Fibroblast of villous mesenchyme (primary cell): ENCODE data around the gene TJP2. TPM values are rescaled to one million over a fixed set of nuclear protein-coding genes. Genes with fewer than 3 reads are reported as not detected.

Experiments used
- DNase-seq: peaks from one replicate; pipeline ENCODE4 v3.0.0-alpha.2; 2010; ENCODE audit warnings: low read depth
- H3K4me3 ChIP-seq: 2 replicates; pipeline ENCODE4 v1.5.1; 2011; ENCODE audit warnings: low read depth, mild to moderate bottlenecking, low read length
- total RNA-seq: library from RNA; depleted of rRNA; stranded (reverse); fragments of >200 nt; gene quantifications from 2 replicates; pipeline ENCODE4 v1.2.3, GENCODE V29; 2012
- TF ChIP-seq, protein P1 (sequence below): IDR thresholded peaks from 2 replicates; pipeline ENCODE4 v1.5.1; 2012; ENCODE audit warnings: low read depth, mild to moderate bottlenecking, low read length; ENCODE audit not compliant: insufficient read depth

TJP2 gene
- total RNA-seq, 1 donor = 18.1 TPM

DNA sequence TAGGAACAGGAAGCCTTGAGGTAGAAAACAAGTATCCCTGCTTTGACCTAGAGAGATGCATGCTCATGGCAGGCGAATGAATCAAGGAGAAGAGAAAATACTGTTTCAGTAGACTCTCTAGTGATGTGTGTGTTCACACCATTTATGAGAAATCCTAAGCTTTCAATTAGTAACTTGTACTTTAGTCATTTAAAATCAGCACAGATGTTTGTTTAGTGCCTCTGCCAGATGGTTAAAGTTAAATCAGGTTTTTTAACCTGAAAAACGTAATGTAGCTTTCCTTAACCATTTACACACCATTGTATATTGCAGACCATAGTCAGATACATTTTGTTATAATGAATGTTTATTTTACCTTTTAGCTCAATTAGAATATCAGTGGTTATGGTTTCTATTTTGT, 5.0 kb downstream of the TJP2 start:
- TF ChIP-seq, protein P1, sequence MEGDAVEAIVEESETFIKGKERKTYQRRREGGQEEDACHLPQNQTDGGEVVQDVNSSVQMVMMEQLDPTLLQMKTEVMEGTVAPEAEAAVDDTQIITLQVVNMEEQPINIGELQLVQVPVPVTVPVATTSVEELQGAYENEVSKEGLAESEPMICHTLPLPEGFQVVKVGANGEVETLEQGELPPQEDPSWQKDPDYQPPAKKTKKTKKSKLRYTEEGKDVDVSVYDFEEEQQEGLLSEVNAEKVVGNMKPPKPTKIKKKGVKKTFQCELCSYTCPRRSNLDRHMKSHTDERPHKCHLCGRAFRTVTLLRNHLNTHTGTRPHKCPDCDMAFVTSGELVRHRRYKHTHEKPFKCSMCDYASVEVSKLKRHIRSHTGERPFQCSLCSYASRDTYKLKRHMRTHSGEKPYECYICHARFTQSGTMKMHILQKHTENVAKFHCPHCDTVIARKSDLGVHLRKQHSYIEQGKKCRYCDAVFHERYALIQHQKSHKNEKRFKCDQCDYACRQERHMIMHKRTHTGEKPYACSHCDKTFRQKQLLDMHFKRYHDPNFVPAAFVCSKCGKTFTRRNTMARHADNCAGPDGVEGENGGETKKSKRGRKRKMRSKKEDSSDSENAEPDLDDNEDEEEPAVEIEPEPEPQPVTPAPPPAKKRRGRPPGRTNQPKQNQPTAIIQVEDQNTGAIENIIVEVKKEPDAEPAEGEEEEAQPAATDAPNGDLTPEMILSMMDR = no peak
- no peak for DNase-seq
- H3K4me3 ChIP-seq = no peak overlapping the region

DNA sequence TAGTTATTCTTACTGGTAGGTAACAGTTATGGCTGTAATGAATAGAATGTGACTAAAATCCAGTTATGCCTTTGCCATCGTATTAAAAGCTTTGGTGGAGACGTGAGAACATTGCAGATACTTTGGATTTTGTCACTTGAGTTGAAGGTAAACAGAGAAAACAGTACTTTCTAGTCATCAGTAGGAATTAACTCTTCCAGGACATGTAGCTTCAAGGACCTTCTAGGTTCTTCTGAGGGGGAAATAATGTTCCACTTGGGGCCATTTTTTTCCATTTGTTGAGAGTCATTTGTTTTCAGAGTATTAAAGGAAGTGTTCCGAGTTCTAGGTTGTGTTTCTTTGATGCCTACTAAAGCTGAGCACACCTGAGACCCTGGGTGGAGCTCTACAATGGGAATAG, 6.1 kb downstream of the TJP2 start:
- no peak for DNase-seq
- H3K4me3 ChIP-seq = no peak overlapping the region
- TF ChIP-seq, protein P1 = no peak

DNA sequence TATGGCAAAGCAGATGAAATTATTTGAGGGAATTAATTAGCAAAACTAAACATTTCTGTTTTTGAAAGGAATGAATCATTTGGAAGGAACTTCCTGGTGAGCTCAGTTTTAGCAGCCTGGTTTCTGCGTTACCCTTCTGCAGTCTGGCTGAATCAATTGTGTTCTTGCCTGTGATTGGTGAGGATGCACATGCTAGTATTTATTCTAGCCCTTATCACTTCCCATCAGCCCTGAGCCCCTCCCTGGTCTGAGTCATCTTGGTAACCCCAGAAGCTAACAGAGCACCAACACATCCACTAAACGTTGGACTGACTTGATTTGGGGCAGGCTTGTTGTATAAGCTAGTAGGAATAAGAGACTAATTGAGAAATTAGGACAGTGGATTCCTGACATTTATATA, 6.6 kb downstream of the TJP2 start:
- DNase-seq = peak; percentile 96
- H3K4me3 ChIP-seq = no peak overlapping the region
- TF ChIP-seq, protein P1 = no peak

DNA sequence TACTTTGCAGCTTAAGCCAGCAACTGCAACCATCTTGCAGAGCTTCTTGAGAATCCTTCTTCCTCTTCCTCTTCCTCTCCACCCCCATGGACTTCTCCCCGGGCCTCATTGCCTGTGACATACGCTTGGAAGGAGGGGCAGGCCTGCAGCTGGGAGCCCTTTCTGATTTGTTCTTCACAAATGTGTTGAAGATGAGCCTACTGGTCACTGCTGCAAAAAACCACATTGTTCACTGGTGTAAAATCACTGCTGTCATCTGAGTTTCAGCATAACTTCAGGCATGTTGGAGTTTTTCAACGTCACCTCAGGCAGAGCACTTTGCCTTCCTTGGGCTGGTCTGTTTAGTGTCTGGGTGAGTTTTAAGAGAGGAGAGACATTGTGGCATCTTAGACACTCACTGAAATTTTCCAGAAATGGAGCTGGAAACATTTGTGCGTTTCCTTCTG, 7.9 kb downstream of the TJP2 start:
- TF ChIP-seq, protein P1 = no peak
- H3K4me3 ChIP-seq = no peak overlapping the region
- DNase-seq = peak; percentile 93

DNA sequence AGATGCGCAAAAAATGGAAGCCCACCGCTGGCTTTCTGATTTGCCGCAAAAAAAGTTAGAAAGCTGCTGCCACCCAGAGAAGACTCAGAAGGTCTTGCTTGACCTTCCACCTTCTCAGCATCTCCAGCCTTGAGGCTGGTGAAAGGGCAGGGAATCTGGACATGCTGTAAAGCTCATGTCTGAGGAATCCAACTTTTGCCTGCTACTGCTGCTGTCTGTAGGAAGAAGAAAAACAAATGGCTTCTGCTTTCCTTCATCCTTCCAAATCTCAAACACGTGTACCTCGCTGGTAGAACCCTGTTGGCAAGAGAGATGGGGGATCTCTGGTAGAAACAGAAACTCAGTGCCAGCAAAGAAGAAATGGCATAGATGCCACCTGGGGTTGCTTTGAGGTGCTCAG, 10.2 kb downstream of the TJP2 start:
- no peak overlapping the region for H3K4me3 ChIP-seq
- DNase-seq = no peak
- TF ChIP-seq, protein P1 = no peak

DNA sequence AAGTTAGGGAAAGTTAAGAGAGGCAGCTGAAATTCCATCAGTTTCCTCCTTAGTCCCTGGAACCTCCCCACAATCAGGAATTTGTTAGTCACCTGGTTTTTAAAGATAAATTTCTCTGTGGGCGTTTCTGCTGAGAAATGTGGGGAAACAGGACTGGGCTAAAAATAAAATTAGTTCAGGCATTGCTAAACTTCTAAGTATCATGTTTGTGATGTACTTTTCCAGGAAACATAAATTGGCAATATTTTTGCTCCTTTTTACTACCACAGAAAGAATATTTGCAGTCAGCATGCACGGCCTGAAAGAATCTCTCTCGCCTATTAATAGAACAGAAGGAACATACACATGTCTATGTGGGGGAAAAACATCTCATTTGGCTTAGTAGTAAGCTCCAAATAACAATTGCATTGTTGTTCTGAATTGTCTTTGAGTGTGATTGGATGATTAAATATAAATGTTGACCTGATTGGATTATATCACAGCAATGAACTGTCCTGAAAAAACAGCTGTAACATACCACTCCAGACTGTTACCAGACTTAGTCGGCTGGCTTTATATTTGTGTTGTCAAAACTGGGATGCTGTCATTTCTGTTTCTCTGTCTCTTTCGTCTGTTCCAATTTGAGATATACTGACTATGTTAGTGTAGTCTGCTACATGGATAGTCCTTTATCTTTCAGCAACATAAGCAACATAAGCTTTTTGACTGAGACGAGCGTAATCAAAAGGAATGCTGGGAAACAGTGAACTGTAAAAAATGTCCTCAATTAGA, 12.9 kb downstream of the TJP2 start:
- H3K4me3 ChIP-seq = no peak overlapping the region
- DNase-seq = peak; percentile 79

More for the DNA sequence above, 12.9 kb downstream of the TJP2 start:
- TF ChIP-seq, protein P1 = no peak
